HepG2 (cell line): ENCODE results near the gene ALDH1A2. TPM values are rescaled to one million over a fixed set of nuclear protein-coding genes. Genes with fewer than 3 reads are reported as not detected.

Source experiments
- ATAC-seq: fragments of 200-7000 bp; cut with Tn5 transposase; 3 replicates; pipeline ENCODE4 v1.9.1; 2020; ENCODE audit warnings: mild to moderate bottlenecking, moderate library complexity
- BruUV-seq: library from RNA; stranded (reverse); fragments of 400-500 nt; replicated peaks from 2 replicates; lab custom pipeline; 2021; lab: Mats Ljungman, UMichigan
- CTCF ChIA-PET: fragments of 300-600 bp; formaldehyde crosslinking; extraction: SDS; loops from one replicate; lab custom pipeline; 2021; ENCODE audit warnings: low total read pairs, inconsistent platforms, low intra/inter-chr PET ratio; lab: Yijun Ruan, JAX
- POLR2A ChIA-PET: fragments of 350-600 bp; sonication (Branson Sonifier 250); formaldehyde crosslinking; loops from one replicate; lab custom pipeline; 2020; ENCODE audit warnings: antibody characterized with exemption, inconsistent platforms; lab: Yijun Ruan, JAX
- DNase-seq: peaks from one replicate; pipeline ENCODE4 v3.0.0-alpha.2; 2015; ENCODE audit warnings: low spot score
- FAIRE-seq: peaks from 3 replicates; lab custom pipeline; 2011; peaks lifted over from hg19 to GRCh38; lab: Jason Lieb, UNC
- H2AFZ ChIP-seq: one replicate; pipeline ENCODE4 v1.6.1; 2011; ENCODE audit warnings: low read length, inconsistent platforms
- H3K27ac ChIP-seq: fragments of 300-600 bp; 3 replicates; pipeline ENCODE4 v1.8.0; 2011; ENCODE audit warnings: mixed run types, mild to moderate bottlenecking, mixed read lengths, low read length, inconsistent platforms; ENCODE audit not compliant: insufficient read depth; ENCODE audit errors: extremely low read length
- H3K27me3 ChIP-seq, 2 experiments: fragments of 200-600 bp in 1 of 2; 2 replicates in 1 of 2; 3 replicates in 1 of 2; pipeline versions ENCODE4 v1.6.0 to v1.8.0; 2011; ENCODE audit warnings: low read length in 2 of 2, mild to moderate bottlenecking in 2 of 2, moderate library complexity in 2 of 2, inconsistent platforms in 1 of 2; ENCODE audit not compliant: insufficient read depth in 2 of 2, control insufficient read depth in 1 of 2
- H3K36me3 ChIP-seq, 2 experiments: fragments of 200-600 bp in 1 of 2; replicated peaks in 1 of 2; 2 replicates in 1 of 2; 3 replicates in 1 of 2; pipeline versions ENCODE4 v1.5.1 to v1.8.0; 2011; ENCODE audit warnings: low read length in 2 of 2, inconsistent platforms in 1 of 2; ENCODE audit not compliant: insufficient read depth in 2 of 2, control insufficient read depth in 1 of 2
- H3K4me1 ChIP-seq: 2 replicates; pipeline ENCODE4 v1.5.1; 2012; ENCODE audit warnings: low read length, inconsistent platforms; ENCODE audit not compliant: insufficient read depth
- H3K4me2 ChIP-seq: 2 replicates; pipeline ENCODE4 v1.6.0; 2011; ENCODE audit warnings: low read depth, low read length, inconsistent platforms
- H3K4me3 ChIP-seq, 3 experiments: fragments of 200-600 bp in 1 of 3; sonication (generic), shearing (Covaris generic) in 1 of 3; replicated peaks in 1 of 3; 2 replicates each; pipeline ENCODE4 v1.5.1; 2011 to 2016; ENCODE audit warnings: low read length in 3 of 3, inconsistent platforms in 2 of 3, low read depth in 2 of 3, mild to moderate bottlenecking in 2 of 3, control low read depth in 1 of 3, mixed read lengths in 1 of 3; ENCODE audit not compliant: insufficient read depth in 1 of 3
- H3K79me2 ChIP-seq: one replicate; pipeline ENCODE4 v1.6.1; 2011; ENCODE audit warnings: low read length, inconsistent platforms; ENCODE audit not compliant: insufficient read depth
- H3K9ac ChIP-seq: 2 replicates; pipeline ENCODE4 v1.6.0; 2011; ENCODE audit warnings: mild to moderate bottlenecking, low read depth, low read length, inconsistent platforms; ENCODE audit not compliant: insufficient read depth
- H3K9me3 ChIP-seq: 2 replicates; pipeline ENCODE4 v1.5.1; 2012; ENCODE audit warnings: mild to moderate bottlenecking, low read length
- H4K20me1 ChIP-seq: 2 replicates; pipeline ENCODE4 v1.6.0; 2011; ENCODE audit warnings: inconsistent platforms, mild to moderate bottlenecking, low read length, moderate library complexity; ENCODE audit not compliant: insufficient read depth
- BORCS8-MEF2B ChIP-seq: sonication (generic); formaldehyde crosslinking; IDR thresholded peaks from 2 replicates; pipeline ENCODE4 v1.8.0; 2022; ENCODE audit warnings: mild to moderate bottlenecking, missing genetic modification reagents
- CENPBD1 ChIP-seq: sonication (generic); formaldehyde crosslinking; IDR thresholded peaks from 2 replicates; pipeline ENCODE4 v1.8.0; 2022; ENCODE audit warnings: missing genetic modification reagents, low read depth, mild to moderate bottlenecking, borderline replicate concordance
- FOXO1 ChIP-seq: sonication (generic); formaldehyde crosslinking; IDR thresholded peaks from 2 replicates; pipeline ENCODE4 v1.4.0; 2020; ENCODE audit warnings: missing genetic modification reagents
- MTF1 ChIP-seq: sonication (generic); formaldehyde crosslinking; IDR thresholded peaks from 2 replicates; pipeline ENCODE4 v1.5.0; 2020; ENCODE audit warnings: missing genetic modification reagents
- NR2F1 ChIP-seq, 2 experiments: fragments of 450-650 bp in 1 of 2; formaldehyde crosslinking in 1 of 2; IDR thresholded peaks; 2 replicates each; pipeline versions ENCODE4 v1.5.0 to v1.6.1; 2016 to 2020; ENCODE audit warnings: mild to moderate bottlenecking in 1 of 2, missing compliant biosample characterization in 1 of 2, missing genetic modification reagents in 1 of 2, moderate library complexity in 1 of 2
- NR2F6 ChIP-seq, 2 experiments: IDR thresholded peaks; 2 replicates each; pipeline ENCODE4 v1.6.1; 2016; ENCODE audit warnings: antibody characterized with exemption in 1 of 2, mild to moderate bottlenecking in 1 of 2
- PHF20 ChIP-seq: sonication (generic); formaldehyde crosslinking; IDR thresholded peaks from 2 replicates; pipeline ENCODE4 v1.5.0; 2020; ENCODE audit warnings: mild to moderate bottlenecking, missing genetic modification reagents
- PRDM15 ChIP-seq: sonication (generic); formaldehyde crosslinking; IDR thresholded peaks from 2 replicates; pipeline ENCODE4 v1.4.0; 2020; ENCODE audit warnings: missing genetic modification reagents
- RBM39 ChIP-seq: fragments of 200-400 bp; formaldehyde crosslinking; IDR thresholded peaks from one replicate; pipeline ENCODE4 v1.6.1; 2018; ENCODE audit warnings: antibody characterized with exemption, mild to moderate bottlenecking, low read depth, low read length; ENCODE audit not compliant: poor library complexity, severe bottlenecking
- RNF2 ChIP-seq: fragments of 450-650 bp; conservative IDR thresholded peaks from 2 replicates; pipeline ENCODE4 v1.6.1; 2016; ENCODE audit warnings: low read depth
- TCF7 ChIP-seq: sonication (generic); IDR thresholded peaks from 2 replicates; pipeline ENCODE4 v1.6.1; 2016; ENCODE audit warnings: antibody characterized with exemption, low read depth
- TFDP1 ChIP-seq: IDR thresholded peaks from 2 replicates; pipeline ENCODE4 v1.6.1; 2016; ENCODE audit warnings: missing compliant biosample characterization, missing genetic modification reagents, borderline replicate concordance
- ZBTB25 ChIP-seq: IDR thresholded peaks from 2 replicates; pipeline ENCODE4 v1.6.1; 2018; ENCODE audit warnings: missing genetic modification reagents
- ZNF709 ChIP-seq: sonication (generic); formaldehyde crosslinking; IDR thresholded peaks from 2 replicates; pipeline ENCODE4 v1.5.0; 2020; ENCODE audit warnings: mild to moderate bottlenecking, missing genetic modification reagents
- ZNF850 ChIP-seq: sonication (generic); formaldehyde crosslinking; conservative IDR thresholded peaks from 2 replicates; pipeline ENCODE4 v1.9.0; 2021; ENCODE audit warnings: mild to moderate bottlenecking, missing genetic modification reagents
- WGBS: methylation state at CpG from one replicate; pipeline ENCODE4 v1.1.6; 2017; ENCODE audit warnings: low lambda C conversion rate; 5-methylcytosine and 5-hydroxymethylcytosine counted together
- in situ Hi-C: cut with HindIII; loops from 2 replicates; pipeline ENCODE4 v1.10.0; 2017; ENCODE audit warnings: low pct_unique_long_range_greater_than_20kb; ENCODE audit not compliant: extremely low pct_ligation_motif_present
- intact Hi-C: fragments of 100-400 bp; cut with micrococcal nuclease; formaldehyde crosslinking; loops from one replicate; pipeline ENCODE4 v1.10.0; 2022; ENCODE audit not compliant: unreplicated experiment
- polyA plus RNA-seq, 8 experiments: library from polyadenylated mRNA; depleted of rRNA in 3 of 8; stranded (reverse) in 7 of 8; unstranded in 1 of 8; fragments of >200 nt; fragmentation: Illumina TruSeq in 4 of 8; extraction: Trizol in 4 of 8; gene quantifications; 2 replicates each; pipeline versions ENCODE4 v1.2.1 to v1.2.3, GENCODE V29; 2011 to 2016; ENCODE audit warnings: low read depth in 4 of 8, missing spikeins in 1 of 8, mixed read lengths in 1 of 8; ENCODE audit not compliant: insufficient read depth in 1 of 8
- total RNA-seq, 5 experiments: library from RNA; depleted of rRNA; stranded (reverse); fragments of >200 nt; fragmentation: Illumina TruSeq; extraction: Trizol; gene quantifications; 2 replicates each; pipeline ENCODE4 v1.2.3, GENCODE V29; 2016; ENCODE audit warnings: low read depth in 1 of 5

The ALDH1A2 gene
- total and polyA plus RNA-seq, 2 of the 13 experiments (the other 11 are each of a cell fraction or from before 2014, with no cell fraction given), result 0.64 to 0.90 TPM

GRCh38 chr15:57932348-57932747, 133.2 kb downstream of the ALDH1A2 start (continued):
- no peak for TF ChIP-seq RBM39
- no peak for TF ChIP-seq TCF7
- TF ChIP-seq NR2F1 (CRISPR knock-in tag; IDR thresholded peaks at IDR 0.05), result no peak

- ChIA-PET POLR2A (no interaction called here), CTCF (no interaction called here)
- no TSS peak for BruUV-seq
- Histone ChIP-seq H3K9me3 (no peaks in the 10 kb centered on the region), H3K27me3 (peaks cover 0 to 5% of the 10 kb centered on the region in 2 experiments; a peak in 2 of 5 replicates), H3K9ac (no peak overlapping the region), H3K4me3 (no peak overlapping the region), H3K27ac (no peak overlapping the region), H3K4me2 (no peak overlapping the region), H2AFZ (no peak overlapping the region), H3K36me3 (no peaks in the 10 kb centered on the region), H3K79me2 (no peaks in the 10 kb centered on the region), H4K20me1 (no peaks in the 10 kb centered on the region), H3K4me1 (no peaks in the 10 kb centered on the region)
- ATAC-seq, result no peak
- DNase-seq, result no peak
- 0% methylated on average over 1 of the region's 1 CpG for WGBS
- FAIRE-seq, result no peak
- intact Hi-C loops (no loop called here), in situ Hi-C loops (no loop called here)
- TF ChIP-seq PRDM15 (CRISPR knock-in tag) (no peak), ZNF850 (CRISPR knock-in tag) (no peak), ZBTB25 (no peak), FOXO1 (CRISPR knock-in tag) (no peak), ZNF709 (CRISPR knock-in tag) (no peak), CENPBD1 (CRISPR knock-in tag) (no peak), BORCS8-MEF2B (CRISPR knock-in tag) (no peak), RNF2 (no peak), NR2F6 (IDR thresholded peaks at IDR 0.05) (no peak), NR2F6 (CRISPR knock-in tag; IDR thresholded peaks at IDR 0.05) (no peak), PHF20 (CRISPR knock-in tag) (no peak), TFDP1 (no peak), MTF1 (CRISPR knock-in tag) (no peak)
Observed at GRCh38 chr15:57931570-57931969, 133.9 kb downstream of the ALDH1A2 start.
